OCI-M2 (cell line): ENCODE data around the gene USP13.

Experiments used
- DNase-seq: peaks from one replicate; lab custom pipeline; 2025; ENCODE audit not compliant: unreplicated experiment; lab: John Stamatoyannopoulos, UW

Gene USP13

DNA sequence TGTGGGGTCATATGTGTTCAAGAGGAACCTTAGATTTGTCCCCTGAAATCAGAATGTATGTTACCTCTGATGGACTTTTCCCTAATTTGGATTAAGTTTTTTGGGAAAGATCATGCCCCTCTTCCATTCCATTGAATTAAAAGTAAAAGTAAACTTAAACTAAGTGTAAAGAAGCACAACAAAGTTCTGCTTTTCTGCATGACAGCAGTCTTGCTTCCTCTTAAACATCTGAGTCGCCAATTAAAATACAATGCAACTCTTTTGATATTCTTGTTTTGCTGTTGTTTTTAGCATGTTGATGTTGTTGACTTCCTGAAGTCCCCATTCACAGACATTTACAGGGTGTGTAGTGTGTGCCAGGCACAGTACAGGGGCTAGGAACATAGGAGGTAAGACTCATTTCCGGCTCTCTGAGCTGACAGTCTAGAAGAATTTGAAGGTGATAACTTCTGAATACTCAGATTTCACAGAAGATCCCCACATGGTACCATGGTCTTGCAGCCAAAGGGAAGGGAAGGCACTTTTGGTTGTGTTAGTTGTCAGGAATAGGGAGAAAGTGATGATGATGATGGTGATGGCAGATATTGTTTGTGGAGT, 45.0 kb downstream of the USP13 start:
- DNase-seq, result no peak

DNA sequence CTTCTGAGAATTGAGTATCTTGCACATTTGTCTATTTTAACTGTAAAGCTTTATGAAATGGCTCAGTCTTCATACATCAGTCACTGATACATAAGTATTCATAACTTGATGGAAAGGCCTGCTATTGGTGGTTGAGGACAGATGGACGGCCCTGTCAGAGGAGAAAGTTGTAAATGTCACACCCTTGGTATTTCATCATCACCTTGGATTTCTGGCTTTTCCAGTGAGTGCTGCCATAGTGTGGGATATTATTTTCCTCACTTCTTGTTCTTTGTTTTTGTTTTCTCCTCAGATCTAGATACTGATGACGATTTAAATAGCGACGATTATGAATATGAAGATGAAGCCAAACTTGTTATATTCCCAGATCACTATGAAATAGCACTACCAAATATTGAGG, 47.9 kb downstream of the USP13 start:
- no peak for DNase-seq

DNA sequence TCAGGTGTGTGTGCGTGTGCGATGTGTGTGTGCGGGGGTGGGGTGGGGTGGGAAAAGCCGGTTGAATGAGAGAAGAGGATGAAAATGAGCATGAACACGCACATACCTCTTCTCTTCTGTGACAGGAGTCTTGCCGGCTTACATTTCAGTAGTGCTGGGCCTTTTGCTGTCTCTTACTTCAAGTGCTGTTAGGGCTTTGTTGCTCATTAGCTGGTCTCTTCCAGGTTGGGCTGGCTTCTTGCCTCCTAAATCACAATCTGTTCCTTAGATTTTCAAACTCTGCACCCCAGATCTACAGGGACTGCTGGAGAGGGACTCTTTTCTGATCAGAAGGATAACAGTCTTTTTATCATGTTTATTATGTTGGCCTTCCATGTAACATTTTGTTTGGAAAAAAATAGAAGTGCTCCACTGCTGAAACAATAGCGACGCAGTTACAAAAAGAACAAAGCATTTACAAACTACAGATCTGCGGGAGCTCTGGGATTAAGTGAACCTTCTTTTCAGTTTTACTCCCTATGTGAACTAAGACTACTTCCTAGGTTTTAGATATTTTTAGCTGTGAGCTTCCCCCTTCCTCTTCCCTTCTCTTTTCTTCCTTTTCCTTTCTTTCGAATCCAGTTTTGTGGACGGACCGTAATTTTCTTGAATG, 48.5 kb downstream of the USP13 start:
- no peak for DNase-seq

DNA sequence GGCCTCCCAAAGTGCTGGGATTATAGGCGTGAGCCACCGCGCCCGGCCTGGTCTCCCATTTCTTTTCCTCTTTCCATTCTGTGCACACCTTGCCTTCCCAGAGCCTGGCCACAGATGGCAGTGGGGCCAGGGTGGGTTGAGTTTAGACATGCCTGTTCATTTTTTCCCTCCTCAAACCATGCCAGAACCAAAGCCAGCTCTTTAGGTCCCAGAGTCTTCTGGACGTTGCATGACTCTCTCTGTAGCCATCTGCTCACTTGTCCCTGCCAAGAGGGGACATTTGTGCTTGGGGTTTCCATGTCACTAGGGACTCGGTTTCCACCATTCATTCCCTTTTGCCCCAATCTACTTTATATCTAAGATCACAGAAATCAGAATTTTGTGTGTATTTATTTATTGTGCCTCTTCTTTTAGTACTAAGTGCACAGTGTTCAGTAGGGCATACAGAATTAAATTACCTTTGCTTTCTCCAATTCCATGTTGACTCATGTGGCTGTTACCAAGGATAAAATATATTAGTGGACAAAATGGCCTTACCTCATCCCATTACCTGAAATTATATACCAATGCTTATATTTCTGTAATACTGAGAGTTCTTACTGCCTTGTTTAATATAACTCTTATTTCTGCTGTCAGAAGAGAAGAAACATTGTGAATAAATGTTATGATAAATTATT, 49.6 kb downstream of the USP13 start:
- no peak for DNase-seq

DNA sequence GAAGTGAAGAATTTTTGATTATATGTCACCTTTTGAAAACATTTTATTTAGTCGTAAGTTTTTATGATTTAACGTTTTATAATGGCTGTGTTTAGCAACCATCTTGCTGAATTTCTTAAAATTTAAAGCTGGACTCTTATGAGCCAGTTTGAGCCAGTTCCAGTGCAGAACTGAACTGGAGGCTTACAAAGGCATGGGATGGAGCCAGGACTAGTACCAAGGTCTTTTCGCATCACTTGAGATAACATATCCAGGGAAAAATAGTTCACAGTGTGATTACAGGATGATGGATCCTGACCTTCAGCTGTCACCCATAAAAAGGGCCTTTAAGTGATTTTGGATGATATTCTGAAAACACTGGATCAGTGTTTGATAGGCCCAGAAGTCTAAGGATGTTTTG, 51.0 kb downstream of the USP13 start:
- no peak for DNase-seq

DNA sequence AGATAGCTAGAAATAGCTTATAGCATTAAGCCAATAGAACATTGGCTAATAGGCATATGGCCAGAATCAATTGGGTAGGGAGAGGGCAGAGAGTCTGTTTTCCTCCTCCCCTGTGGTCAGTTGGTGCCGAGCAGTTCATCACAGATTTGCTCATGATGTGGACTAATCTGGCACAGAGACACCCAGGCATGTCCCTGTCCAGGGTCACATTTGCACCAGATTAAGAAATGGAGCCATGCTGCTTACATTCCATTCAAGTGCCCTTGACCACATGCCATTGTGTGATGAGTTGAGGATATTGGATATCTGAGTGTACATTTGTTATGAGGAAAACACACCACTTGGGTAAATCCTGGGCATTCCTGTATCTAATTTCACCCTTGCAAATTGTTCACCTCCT, 53.4 kb downstream of the USP13 start:
- DNase-seq, result no peak

DNA sequence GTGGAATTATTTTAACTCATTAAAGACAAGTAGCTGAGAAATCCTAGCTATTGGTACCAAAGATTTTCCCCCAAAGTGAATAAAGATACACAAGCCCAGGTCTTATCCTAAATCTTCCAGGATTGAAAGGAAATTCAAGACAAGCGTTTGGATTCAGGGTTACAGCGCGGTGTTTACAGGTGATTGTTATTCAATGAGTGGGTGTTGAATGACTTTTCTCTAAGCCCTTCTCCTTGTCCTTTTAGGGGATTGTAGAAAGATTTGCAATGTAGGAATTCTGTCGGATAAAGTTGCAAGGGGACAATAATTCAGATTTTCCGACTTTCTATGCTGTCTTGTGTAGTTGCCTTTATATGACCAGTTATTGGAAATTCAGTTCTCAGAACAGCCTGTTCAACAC, 57.2 kb downstream of the USP13 start:
- no peak for DNase-seq

DNA sequence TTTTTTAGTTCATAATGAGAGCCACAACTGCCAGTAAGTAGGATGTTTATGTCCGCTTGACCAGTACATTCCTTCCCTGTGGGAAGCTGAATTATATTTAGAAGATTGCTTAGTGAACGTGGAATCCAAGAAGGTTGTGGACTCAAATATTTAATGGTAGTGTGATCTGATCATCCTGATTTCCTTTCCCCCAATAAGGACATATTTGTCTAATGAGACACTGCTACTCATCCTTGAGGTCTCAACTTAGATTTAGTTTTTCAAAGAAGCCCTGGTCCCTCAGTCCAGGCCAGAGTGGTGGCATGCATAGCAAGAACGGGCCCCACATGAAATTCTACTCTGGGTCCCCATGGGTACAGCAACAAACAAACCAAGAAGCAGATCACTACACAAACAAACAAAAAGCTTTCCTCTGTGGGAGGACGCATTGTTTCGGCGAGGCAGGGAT, 60.8 kb downstream of the USP13 start:
- DNase-seq, result no peak

DNA sequence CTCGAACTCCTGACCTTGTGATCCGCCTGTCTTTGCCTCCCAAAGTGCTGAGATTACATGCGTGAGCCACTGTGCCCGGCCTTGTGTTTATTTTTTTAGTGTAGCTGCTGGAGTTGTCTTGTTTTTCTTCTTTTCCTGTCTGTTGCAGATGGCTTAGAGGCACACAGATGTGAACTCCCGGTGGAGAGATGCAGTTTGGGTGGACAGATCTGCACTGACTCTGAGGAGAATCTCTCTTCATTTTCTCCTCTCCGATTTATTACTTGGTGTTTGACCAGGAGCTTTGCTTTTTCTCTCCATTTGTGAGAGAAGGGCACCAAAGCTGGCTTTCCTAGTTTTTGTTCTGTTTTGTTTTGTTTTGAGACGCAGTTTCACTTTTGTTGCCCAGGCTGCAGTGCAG, 62.7 kb downstream of the USP13 start:
- DNase-seq, result no peak

DNA sequence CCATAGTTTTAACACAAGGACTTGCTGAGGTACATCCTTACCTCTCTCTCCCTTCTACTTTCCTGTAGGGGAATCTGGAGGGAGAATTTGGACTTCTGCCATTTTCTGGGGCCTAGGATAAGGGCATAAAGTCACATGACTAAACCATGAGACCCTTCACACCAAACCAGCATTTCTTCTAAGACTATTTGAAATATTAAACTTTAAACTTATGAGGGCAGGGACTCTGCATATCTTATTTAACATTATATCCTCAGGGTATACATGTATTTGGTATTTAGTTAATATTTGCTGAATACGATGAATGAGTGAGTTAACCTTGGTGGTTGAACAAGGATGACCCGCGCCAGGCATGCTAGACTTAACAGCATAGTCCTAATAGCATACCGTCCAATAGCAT, 63.4 kb downstream of the USP13 start:
- no peak for DNase-seq

DNA sequence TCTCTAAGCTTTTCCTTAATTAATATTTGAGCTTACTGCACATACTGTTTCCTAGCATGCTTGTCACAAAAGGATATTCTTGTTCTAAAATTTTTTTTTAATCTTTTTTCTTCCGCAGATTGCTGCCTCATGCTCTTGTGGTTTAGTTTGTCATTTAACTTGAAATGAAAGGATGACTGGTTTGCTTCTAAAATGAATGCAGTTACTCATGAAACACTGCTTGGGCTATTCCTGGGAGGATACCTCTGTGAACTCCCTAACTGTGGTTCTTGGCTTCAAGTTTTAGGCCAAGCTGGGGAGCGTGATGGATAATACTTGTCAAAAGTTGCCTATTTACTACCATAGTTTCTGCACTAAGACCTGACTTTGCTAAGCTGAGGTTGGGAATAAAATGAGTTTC, 64.0 kb downstream of the USP13 start:
- no peak for DNase-seq

DNA sequence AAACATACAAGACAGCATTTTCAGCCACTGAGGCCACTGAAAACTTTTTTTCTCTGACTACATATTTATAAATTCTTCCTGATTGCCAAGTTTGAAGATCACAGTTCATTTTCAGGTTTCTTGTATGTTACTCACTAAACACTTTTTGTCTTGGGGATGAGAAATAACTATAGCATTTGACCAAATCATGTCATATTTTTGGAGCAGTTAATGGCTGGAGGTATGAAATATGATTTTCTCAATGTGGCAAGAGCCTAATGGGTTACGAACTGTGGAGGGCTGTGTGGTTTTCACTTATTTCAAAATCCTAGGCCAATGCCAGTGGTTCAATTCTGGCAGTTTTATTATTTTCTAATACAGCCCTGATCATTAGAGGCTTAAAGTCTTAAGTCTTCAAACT, 64.4 kb downstream of the USP13 start:
- DNase-seq, result no peak

DNA sequence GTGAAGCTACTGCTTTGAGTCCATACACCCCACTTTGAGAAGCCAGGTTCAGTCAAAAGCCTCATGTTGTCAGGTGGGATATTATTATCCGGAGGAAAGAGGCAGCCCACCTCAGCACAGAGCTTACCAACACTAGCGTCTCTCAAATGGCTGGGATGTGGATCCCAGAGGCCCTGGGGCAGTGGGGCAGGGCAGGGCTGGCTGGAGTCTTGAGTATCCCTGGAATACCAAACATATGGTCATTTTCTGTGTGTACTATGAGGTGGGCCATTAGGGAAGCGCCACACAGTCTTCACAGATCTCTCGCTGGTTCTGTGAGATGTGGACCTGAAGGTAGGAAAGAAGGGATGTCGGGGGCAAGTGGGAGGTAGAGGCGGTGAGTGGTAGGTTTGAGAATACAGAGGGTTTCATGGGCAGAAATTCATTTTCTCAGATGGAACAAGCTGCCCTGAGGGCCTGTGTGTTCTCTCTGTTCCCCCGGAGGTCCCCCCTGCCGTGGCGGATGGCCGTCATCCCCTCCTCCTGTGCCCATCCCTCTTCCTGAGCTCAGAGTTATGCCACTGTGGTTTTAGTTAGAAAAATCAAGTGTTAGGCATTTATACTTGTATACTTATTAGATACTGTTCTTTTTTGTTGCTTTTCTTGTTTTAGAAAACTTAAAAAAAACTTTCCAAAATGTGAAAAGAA, 66.4 kb downstream of the USP13 start:
- no peak for DNase-seq

DNA sequence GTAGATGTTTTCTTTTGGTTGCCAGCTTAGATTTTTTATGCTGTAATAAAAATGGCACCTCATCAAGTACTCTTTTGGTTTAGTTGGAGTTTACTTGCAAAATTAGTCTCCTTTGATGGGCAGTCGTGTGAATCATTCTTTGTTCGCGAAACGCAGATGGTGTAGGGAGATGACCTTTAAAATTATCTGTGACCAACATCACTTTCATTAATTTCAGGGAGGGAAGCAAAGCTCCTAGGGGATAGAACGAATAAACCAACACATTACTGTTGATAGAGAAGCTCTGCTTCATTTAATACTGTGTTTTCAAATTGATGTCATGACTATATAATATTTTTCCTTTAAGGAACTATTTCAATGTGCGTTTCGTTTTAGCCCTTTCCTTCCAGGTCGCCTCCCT, 67.4 kb downstream of the USP13 start:
- DNase-seq, result no peak

DNA sequence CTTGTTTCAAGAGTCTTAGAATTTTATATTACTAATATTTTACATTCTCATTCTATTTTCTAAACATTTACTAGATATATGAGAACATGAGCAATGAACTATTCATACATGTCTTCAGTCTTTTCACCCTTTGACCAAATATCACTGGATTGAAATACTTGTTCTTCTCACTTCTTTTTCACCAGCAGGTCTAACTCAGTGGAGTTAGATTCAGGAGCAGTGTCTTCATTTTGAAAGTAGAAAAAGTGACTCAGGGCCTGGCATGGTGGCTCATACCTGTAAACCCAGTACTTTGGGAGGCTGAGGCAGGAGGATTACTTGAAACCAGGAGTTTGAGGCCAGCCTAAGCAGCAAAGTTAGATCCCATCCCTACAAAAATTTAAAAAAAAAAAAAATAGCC, 70.8 kb downstream of the USP13 start:
- no peak for DNase-seq

DNA sequence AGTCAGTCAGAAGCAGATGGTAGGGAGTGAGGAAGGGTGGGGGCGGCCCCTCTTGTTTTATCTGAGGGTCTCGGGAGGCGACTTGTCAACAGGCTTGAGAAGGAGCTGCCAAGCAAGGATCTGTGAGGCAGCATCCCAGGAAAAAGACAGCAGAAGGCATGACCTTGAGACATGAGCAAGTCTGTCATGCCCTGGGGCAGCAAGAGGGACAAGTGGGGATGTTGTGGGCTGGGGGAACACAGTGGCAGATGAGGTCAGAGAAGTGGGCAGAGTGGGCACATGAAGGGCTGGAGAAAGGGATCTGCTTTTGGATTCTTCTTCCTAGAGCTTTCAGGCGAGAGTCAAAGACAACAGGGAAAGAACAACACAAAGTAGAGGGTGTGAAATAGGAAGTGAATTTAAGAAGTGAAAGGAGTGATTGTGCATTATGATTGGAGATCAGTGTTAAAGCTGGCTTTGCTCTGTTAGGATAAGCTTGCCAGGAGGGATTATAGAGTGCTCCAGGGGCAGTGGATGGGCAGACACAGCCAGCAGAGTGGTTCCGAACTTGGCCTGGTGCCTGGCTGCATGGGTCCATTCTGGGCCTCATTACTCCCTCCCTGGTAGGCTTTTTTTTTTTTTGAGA, 73.3 kb downstream of the USP13 start:
- no peak for DNase-seq

DNA sequence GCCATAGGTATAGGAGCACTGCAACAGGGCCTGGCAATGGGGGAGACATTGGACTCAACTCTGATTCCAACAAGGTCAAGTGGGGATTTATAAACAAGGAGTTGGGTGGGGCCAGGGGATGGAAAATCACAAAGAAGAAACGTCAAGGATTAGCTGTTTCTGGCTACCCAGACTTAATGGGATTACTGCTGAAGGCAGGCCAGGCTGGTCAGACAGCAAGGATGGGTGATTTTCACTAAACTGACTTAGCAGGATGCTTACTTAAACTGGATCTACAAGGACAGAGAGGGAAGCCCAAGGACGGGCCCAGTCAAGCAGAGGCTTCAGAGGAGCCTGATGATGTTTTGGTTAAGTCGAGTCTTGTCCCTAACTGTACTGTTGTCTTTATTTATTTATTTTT, 76.2 kb downstream of the USP13 start:
- DNase-seq, result no peak

DNA sequence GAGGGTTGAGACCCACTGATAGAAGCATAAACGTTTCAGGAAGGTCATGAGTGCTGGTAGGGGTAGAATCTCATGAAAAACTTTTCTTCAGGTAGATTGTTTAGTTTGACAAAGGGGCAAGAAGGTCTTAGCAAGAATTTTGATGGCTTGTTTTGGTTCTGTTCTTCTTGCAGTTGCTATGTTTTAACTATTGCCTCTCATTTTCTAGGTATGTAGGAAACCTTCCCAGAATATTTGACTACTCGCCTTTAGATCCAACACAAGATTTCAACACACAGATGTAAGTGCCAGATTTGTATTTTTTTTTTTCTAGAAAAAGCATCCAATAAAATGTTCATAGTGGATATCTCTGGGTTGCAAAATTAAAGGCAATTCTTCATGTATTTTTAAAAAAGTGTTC, 77.1 kb downstream of the USP13 start:
- DNase-seq, result no peak

DNA sequence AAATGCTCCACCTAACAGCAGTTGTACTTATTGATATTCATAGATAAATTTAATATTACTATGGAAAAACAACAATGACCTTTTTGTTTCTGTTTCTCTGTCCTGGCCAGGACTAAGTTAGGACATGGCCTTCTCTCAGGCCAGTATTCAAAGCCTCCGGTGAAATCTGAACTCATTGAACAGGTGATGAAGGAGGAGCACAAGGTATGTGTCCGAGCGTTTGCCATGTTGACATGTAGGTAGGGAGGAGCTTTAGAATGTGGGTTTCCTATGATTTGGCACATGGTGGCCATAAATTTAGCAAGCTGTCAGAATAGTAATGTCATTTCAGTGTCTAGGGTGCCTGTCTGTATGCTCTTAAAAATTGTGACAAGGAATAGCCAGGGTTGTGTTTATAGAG, 77.7 kb downstream of the USP13 start:
- DNase-seq, result no peak

DNA sequence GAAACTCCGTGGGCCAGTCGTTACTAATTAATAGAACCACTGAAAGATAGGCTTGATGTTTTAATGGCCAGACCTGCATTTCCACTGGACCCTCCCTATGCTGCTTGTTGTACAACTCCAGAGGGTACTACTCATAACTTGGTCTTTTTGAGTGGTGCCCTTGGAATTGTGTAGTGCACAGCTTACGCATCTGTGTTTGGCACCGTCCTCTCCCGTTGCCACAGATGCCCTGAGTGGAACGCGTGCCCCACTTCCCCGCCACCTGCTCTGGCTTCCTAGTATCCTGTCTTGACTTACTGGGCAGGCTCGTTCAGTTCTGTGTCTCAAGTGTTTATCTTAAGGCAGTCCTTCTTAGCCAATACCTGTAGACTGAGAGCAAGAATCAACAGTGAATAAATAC, 78.7 kb downstream of the USP13 start:
- no peak for DNase-seq

DNA sequence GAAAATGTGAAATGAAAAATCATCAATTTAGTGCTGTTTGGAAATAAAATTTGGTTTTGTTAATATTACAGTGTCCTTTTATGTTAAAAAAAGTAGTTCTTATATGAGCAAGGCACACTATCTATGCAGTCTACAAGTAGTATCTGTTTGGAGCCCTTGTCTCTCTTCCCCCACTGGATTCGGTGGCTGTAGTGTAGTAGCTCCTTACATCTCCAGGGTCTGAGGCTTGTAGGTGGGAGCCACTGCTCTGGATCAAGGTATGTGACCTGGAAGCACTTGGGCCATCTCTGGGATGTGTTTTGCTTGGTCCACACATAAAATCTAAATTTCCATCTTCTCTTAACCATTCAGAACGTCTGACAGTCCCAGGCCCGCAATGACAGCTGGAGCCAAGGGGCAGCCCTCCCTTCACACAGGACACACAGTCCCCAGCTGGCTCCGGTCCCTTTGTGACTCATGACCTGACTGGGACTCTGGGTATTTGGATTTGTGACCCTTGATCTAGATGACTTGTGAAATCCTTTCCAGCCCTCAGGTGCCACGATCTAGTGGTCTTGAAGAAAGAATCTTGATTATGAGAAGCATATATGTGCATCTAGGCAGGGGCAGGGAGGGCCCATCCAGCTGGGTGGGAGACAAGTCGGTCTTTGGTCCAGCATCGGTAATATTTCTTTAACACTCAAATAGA, 80.0 kb downstream of the USP13 start:
- DNase-seq, result no peak
